Subcutaneous abdominal adipose tissue (tissue), 5 donors: ENCODE results near the gene DPH1.

ENCODE experiments used
- H3K27ac ChIP-seq: one replicate; pipeline ENCODE4 v1.7.0; 2013; ENCODE audit warnings: low read depth, mild to moderate bottlenecking, inconsistent platforms, low read length, moderate library complexity
- H3K27me3 ChIP-seq, 5 donors: one replicate each; pipeline ENCODE4 v1.7.0; 2013; ENCODE audit warnings: low read length in 5 of 5, inconsistent platforms in 1 of 5; ENCODE audit not compliant: control insufficient read depth in 5 of 5, insufficient read depth in 4 of 5
- H3K36me3 ChIP-seq, 5 donors: one replicate each; pipeline ENCODE4 v1.7.0; 2013; ENCODE audit warnings: low read length in 5 of 5; ENCODE audit not compliant: control insufficient read depth in 5 of 5, insufficient read depth in 5 of 5
- H3K4me1 ChIP-seq, 5 donors: one replicate each; pipeline ENCODE4 v1.7.0; 2013; ENCODE audit warnings: low read length in 5 of 5, mild to moderate bottlenecking in 3 of 5, moderate library complexity in 1 of 5; ENCODE audit not compliant: control insufficient read depth in 5 of 5, insufficient read depth in 5 of 5
- H3K4me3 ChIP-seq, 5 donors: one replicate each; pipeline ENCODE4 v1.7.0; 2013; ENCODE audit warnings: low read length in 5 of 5, low read depth in 1 of 5
- H3K9ac ChIP-seq, 5 donors: one replicate each; pipeline ENCODE4 v1.7.0; 2013; ENCODE audit warnings: low read length in 5 of 5, mild to moderate bottlenecking in 4 of 5, moderate library complexity in 3 of 5
- H3K9me3 ChIP-seq, 5 donors: one replicate each; pipeline ENCODE4 v1.7.0; 2013; ENCODE audit warnings: low read length in 5 of 5; ENCODE audit not compliant: control insufficient read depth in 5 of 5
- donor health status: healthy.
- donor health status: healthy.
- donor health status: healthy.
- donor health status: healthy.
- donor health status: healthy.

DPH1 gene

GRCh38 chr17:2055292-2056205 is 25.6 kb downstream of the DPH1 start:
- Histone ChIP-seq H3K9me3 (no peaks in the 10 kb centered on the region), H3K4me1 (peaks cover 4 to 83% (median 47%) of the 10 kb centered on the region in 5 donors), H3K27ac (peak overlapping the region; percentile 62), H3K27me3 (peaks cover 11 to 40% (median 28%) of the 10 kb centered on the region in 5 donors), H3K9ac (peak overlapping the region in 3 of 5 donors; percentile 56 to 68 (median 64)), H3K4me3 (peak overlapping the region in 4 of 5 donors; percentile 56 to 75 (median 66)), H3K36me3 (peaks cover 0 to 17% (median 13%) of the 10 kb centered on the region in 5 donors)

DNA sequence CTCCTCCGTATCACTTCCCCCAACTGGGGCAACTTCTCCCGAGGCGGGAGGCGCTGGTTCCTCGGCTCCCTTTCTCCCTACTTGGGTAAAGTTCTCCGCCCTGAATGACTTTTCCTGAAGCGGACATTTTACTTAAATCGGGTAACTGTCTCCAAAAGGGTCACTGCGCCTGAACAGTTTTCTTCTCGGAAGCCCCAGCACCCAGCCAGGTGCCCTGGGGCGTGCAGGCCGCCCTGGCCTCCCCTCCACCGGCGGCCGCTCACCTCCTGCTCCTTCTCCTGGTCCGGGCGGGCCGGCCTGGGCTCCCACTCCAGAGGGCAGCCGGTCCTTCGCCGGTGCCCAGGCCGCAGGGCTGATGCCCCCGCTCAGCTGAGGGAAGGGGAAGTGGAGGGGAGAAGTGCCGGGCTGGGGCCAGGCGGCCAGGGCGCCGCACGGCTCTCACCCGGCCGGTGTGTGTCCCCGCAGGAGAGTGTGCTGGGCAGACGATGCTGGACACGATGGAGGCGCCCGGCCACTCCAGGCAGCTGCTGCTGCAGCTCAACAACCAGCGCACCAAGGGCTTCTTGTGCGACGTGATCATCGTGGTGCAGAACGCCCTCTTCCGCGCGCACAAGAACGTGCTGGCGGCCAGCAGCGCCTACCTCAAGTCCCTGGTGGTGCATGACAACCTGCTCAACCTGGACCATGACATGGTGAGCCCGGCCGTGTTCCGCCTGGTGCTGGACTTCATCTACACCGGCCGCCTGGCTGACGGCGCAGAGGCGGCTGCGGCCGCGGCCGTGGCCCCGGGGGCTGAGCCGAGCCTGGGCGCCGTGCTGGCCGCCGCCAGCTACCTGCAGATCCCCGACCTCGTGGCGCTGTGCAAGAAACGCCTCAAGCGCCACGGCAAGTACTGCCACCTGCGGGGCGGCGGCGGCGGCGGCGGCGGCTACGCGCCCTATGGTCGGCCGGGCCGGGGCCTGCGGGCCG is 26.5 kb downstream of the DPH1 start:
- no peaks in the 10 kb centered on the region for H3K9me3 ChIP-seq
- H3K27me3 ChIP-seq: peaks cover 9 to 45% (median 27%) of the 10 kb centered on the region in 5 donors
- peak overlapping the region; percentile 16 for H3K27ac ChIP-seq
- peaks cover 8 to 84% (median 56%) of the 10 kb centered on the region in 5 donors for H3K4me1 ChIP-seq
- H3K9ac ChIP-seq: peak overlapping the region in 3 of 5 donors; percentile 35 to 68 (median 64)
- peaks cover 0 to 26% (median 23%) of the 10 kb centered on the region in 5 donors for H3K36me3 ChIP-seq
- H3K4me3 ChIP-seq: peak overlapping the region in 4 of 5 donors; percentile 56 to 75 (median 66)

DNA sequence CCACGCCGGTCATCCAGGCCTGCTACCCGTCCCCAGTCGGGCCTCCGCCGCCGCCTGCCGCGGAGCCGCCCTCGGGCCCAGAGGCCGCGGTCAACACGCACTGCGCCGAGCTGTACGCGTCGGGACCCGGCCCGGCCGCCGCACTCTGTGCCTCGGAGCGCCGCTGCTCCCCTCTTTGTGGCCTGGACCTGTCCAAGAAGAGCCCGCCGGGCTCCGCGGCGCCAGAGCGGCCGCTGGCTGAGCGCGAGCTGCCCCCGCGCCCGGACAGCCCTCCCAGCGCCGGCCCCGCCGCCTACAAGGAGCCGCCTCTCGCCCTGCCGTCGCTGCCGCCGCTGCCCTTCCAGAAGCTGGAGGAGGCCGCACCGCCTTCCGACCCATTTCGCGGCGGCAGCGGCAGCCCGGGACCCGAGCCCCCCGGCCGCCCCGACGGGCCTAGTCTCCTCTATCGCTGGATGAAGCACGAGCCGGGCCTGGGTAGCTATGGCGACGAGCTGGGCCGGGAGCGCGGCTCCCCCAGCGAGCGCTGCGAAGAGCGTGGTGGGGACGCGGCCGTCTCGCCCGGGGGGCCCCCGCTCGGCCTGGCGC is 27.3 kb downstream of the DPH1 start:
- Histone ChIP-seq H3K9me3 (no peaks in the 10 kb centered on the region), H3K36me3 (peaks cover 0 to 29% (median 25%) of the 10 kb centered on the region in 5 donors), H3K9ac (no peak overlapping the region), H3K4me1 (peaks cover 8 to 83% (median 56%) of the 10 kb centered on the region in 5 donors), H3K27me3 (peaks cover 6 to 39% (median 22%) of the 10 kb centered on the region in 5 donors), H3K27ac (no peak overlapping the region), H3K4me3 (peak overlapping the region in 4 of 5 donors; percentile 27 to 75 (median 35))

- Histone ChIP-seq H3K27me3 (peaks cover 6 to 39% (median 22%) of the 10 kb centered on the region in 5 donors), H3K9ac (no peak overlapping the region), H3K4me3 (peak overlapping the region in 4 of 5 donors; percentile 37 to 75 (median 55)), H3K36me3 (peaks cover 0 to 31% (median 29%) of the 10 kb centered on the region in 5 donors), H3K27ac (no peak overlapping the region), H3K9me3 (no peaks in the 10 kb centered on the region), H3K4me1 (peaks cover 11 to 90% (median 63%) of the 10 kb centered on the region in 5 donors)
Observed at GRCh38 chr17:2057760-2058585, 28.0 kb downstream of the DPH1 start.

- H3K4me3 ChIP-seq: peak overlapping the region in 4 of 5 donors; percentile 37 to 75 (median 55)
- peaks cover 0 to 36% (median 33%) of the 10 kb centered on the region in 5 donors for H3K36me3 ChIP-seq
- peak overlapping the region; percentile 46 for H3K27ac ChIP-seq
- peak overlapping the region in 1 of 5 donors; percentile 11 for H3K9ac ChIP-seq
- H3K9me3 ChIP-seq: no peaks in the 10 kb centered on the region
- peaks cover 6 to 35% (median 21%) of the 10 kb centered on the region in 5 donors for H3K27me3 ChIP-seq
- peaks cover 9 to 92% (median 67%) of the 10 kb centered on the region in 5 donors for H3K4me1 ChIP-seq
Observed at GRCh38 chr17:2058586-2059546, 28.9 kb downstream of the DPH1 start.

GRCh38 chr17:2059547-2060384 is 29.8 kb downstream of the DPH1 start:
- H3K9ac ChIP-seq: no peak overlapping the region
- peaks cover 0 to 45% (median 39%) of the 10 kb centered on the region in 5 donors for H3K36me3 ChIP-seq
- H3K4me1 ChIP-seq: peaks cover 9 to 92% (median 67%) of the 10 kb centered on the region in 5 donors
- H3K9me3 ChIP-seq: no peaks in the 10 kb centered on the region
- peaks cover 6 to 28% (median 14%) of the 10 kb centered on the region in 5 donors for H3K27me3 ChIP-seq
- H3K4me3 ChIP-seq: peak overlapping the region in 4 of 5 donors; percentile 21 to 75 (median 38)
- H3K27ac ChIP-seq: peak overlapping the region; percentile 46

DNA sequence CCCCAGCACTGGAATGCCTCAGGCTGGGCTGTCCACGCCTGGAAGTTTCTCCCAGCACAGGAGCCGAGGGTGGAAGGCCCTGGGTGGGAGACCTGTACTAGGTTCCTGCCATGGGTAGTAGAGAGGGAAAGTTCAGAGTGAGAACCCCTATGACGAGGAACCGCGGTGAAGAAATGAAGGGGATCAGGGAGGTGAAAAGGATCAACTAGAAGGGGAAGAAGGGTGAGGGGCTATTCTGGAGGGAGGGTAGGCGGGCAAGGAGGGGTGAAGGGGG is 30.4 kb downstream of the DPH1 start:
- Histone ChIP-seq H3K4me1 (peaks cover 9 to 93% (median 69%) of the 10 kb centered on the region in 5 donors), H3K27me3 (peaks cover 6 to 28% (median 14%) of the 10 kb centered on the region in 5 donors), H3K27ac (peak overlapping the region; percentile 46), H3K9me3 (no peaks in the 10 kb centered on the region), H3K9ac (no peak overlapping the region), H3K36me3 (peaks cover 0 to 51% (median 44%) of the 10 kb centered on the region in 5 donors), H3K4me3 (peak overlapping the region in 3 of 5 donors; percentile 19 to 39 (median 37))
